Posterior vena cava (tissue), 2 donors: ENCODE data around the gene TACR2. TPM values are rescaled to one million over a fixed set of nuclear protein-coding genes. Genes with fewer than 3 reads are reported as not detected.

Experiments
- DNase-seq: peaks from one replicate; pipeline ENCODE4 v3.0.0-alpha.2; 2020; ENCODE audit warnings: low spot score
- intact Hi-C, 2 donors: fragments of 100-400 bp; cut with DNase I; formaldehyde crosslinking; loops; one replicate each; pipeline versions ENCODE4 v1.14.1 to v1.14.2; 2022 to 2023
- total RNA-seq, 2 donors: library from RNA; stranded (reverse); fragmentation: NEBNext Ultra II Directional; extraction: Animal tissue kit (Norgen Biotek cat#: 25700); gene quantifications; one replicate each; pipeline ENCODE4 v1.2.1, GENCODE V29; 2021
- donor health status: DM: yes; HTN: yes; CAD: no.
- donor health status: DM: yes; HTN: yes; CAD: no.

TACR2 gene
- total RNA-seq, 2 donors from 2014 or later: 0.71 to 3.0 TPM

DNA sequence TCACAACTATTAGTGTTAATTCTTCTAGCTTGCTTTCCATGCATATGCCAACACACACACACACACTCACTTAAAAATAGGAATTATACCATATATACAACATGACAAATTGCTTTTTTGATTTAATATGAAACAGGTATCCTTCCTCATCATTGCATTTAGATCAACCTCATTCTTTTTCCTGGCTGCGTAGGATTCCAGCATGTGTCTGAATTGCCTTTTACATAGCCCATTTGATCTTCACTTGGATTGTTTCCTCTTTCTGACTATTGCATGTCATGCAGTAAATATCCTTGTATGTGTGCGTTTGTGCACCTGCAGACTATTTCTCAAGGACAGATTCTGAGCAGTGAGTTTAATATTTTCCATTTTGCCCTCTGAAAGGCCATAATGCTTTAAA, 28.2 kb downstream of the TACR2 start:
- intact Hi-C loops: loop anchor here in 1 of 2 donors (10.0 kb wide), 1 partner anchor 54 kb away; no protein-coding TSS in a partner anchor
- no peak for DNase-seq

- intact Hi-C loops: loop anchor here in 1 of 2 donors (10.0 kb wide), 1 partner anchor 53 kb away; no protein-coding TSS in a partner anchor
- no peak for DNase-seq
Measured at GRCh38 chr10:69387500-69387899, 29.2 kb downstream of the TACR2 start.

DNA sequence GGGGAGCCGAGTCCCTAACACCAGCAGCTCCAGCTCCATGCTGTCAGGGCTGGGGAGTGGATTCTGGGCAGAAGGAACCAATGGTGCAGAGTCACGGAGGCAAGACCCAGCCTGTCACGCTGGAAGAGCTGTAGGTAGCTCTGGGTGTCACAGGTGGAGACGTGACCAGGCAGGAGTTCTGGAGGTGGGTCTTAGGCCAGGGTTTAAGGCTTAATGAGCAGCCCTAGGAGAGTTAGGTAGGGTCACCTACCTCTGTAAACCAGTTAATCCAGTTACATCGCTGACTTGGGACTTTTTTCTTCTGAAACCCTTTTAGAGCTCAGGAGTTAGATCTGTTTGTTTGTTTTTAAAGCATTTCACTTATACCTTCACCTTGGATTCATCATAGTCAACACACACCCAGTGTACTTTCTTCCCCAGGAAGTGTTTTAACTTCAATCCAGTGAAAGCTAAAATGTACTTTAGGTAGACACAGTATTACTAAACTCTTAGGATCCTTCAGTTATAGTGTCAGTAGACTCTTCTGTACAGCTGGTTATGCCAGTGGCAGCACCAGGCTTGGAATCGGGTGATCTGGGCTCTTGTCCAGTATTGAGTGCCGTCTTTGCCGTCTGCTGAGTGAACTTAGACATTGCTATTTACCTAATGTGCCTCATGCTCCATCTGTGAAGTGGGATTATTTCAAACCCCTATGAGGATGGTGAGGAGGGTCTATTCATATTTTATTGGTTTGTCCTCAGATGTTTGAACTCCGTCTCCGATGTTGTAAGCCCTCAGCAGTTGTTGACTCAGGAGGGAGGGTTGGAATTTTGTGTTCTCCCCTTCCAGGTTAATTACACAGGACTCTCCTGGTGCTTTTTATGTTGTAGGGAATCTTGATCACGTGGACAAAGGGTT, 31.0 kb downstream of the TACR2 start:
- intact Hi-C loops: loop anchor here in 1 of 2 donors (10.0 kb wide), 1 partner anchor 51 kb away; no protein-coding TSS in a partner anchor
- no peak for DNase-seq

GRCh38 chr10:69384320-69384719, 32.4 kb downstream of the TACR2 start:
- intact Hi-C loops: loop anchor here in 1 of 2 donors (10.0 kb wide), 1 partner anchor 50 kb away; no protein-coding TSS in a partner anchor

DNA sequence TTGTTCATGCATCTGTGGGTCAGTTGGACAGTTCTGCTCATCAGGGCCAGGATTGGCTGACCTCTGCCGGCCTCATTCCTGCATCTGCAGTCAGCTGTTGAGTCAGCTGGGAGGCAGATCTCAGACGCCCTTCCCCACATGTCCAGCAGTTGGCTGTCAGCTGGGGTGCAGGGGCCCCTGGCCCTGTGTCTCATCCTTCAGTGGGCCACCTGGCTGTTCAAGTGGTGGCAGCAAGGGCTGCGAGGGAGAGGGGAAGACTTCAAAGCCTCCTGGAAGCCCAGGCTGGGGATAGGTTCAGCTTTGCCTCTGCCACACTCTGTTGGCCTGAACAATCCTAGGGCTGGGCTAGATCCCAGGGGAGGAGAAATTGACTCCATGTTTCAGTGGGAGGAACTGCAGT, 33.2 kb downstream of the TACR2 start:
- intact Hi-C loops: loop anchor here in 1 of 2 donors (10.0 kb wide), 1 partner anchor 49 kb away; no protein-coding TSS in a partner anchor
- peak; percentile 88 for DNase-seq

More at GRCh38 chr10:69384320-69384719, 32.4 kb downstream of the TACR2 start:
- peak; percentile 68 for DNase-seq

- peak; percentile 31 for DNase-seq
- intact Hi-C loops: loop anchor here in 1 of 2 donors (10.0 kb wide), 1 partner anchor 48 kb away; no protein-coding TSS in a partner anchor
Measured at GRCh38 chr10:69382382-69383117, 34.2 kb downstream of the TACR2 start.

- no peak for DNase-seq
Measured at GRCh38 chr10:69379800-69380199, 36.9 kb downstream of the TACR2 start.

DNA sequence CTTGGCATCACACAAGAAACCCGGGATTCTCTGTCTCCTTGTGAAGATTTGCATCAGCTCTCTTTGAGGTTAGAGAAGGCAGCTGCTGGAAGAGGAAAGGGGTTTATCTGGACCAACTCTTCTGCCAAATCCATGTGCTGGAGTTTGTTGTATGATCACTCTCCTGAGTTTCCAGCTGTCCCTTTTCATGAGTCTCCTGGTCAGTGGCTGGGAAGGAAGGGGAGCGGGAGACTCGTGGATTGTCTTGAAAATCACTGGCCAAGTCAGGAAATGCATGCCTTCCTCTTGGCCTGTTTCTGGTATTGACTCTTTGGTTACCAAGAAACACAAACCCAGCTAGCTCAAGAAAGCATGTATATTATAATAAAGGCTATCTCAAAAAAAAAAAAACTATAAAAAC, 38.8 kb downstream of the TACR2 start:
- intact Hi-C loops: no loop called here

More at GRCh38 chr10:69379800-69380199, 36.9 kb downstream of the TACR2 start:
- intact Hi-C loops: loop anchor here in 1 of 2 donors (10.0 kb wide), 1 partner anchor 45 kb away; no protein-coding TSS in a partner anchor

GRCh38 chr10:69377191-69377590, 39.5 kb downstream of the TACR2 start:
- DNase-seq: peak; percentile 36
- intact Hi-C loops: no loop called here

More for the DNA sequence above, 38.8 kb downstream of the TACR2 start:
- DNase-seq: no peak

GRCh38 chr10:69376662-69377061, 40.1 kb downstream of the TACR2 start:
- no peak for DNase-seq
- intact Hi-C loops: no loop called here

DNA sequence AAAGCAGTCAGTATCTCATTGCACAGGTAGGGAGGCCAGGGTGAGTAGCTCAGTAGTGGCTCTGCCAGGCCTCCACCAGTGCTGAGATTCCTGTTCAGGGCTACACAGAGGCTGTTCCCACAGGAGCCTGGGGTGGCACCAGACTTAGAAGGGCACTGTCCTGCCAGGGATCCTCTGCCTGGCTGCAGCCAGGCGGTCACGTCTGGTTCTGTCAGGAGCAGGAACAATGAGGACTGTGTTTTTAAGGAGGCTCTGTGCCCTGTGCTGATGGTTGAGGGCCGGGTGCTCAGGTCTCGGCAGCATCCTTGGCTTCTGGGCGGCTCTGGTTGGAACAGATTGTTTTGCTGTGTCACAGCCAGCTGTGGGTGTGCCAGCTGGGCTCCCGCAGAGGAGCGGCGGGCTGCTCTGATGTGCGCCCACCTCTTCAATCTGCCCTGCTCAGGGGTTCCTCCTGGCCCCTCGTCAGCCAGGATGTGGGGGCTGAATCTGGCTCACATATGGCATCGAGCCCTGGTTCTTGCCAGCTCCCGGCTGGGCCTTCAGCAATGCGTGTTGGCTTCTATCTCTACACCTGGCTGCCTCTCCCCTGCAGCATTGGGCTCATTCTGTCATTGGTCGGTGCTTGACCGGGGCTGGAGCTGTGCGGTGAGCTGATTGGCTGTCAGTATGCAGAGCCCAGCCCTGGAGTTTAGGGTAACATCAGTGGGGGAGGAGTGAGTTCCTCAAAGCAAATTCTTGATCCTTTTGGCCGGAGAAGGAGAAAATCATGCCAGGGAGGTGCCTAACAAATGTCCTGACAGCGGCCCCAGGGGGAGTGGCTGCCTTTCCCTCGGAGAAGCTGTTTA, 41.2 kb downstream of the TACR2 start:
- DNase-seq: no peak
- intact Hi-C loops: no loop called here

DNA sequence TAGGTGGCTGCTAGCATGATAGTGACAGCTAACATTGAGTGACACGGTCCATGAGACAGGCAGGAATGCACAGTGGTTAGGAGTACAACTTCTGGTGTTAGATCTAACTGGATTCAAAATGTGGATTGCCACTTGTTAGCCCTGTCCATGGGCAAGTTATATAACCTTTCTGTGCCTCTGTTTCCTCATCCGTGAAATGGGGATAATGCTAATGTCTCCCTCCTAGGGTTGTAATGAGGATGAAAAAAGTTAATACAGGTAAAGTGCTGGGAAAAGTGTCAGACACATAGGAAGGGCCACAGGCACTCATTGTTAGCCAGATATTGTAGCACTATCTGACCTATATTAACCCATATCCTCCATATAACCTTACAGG, 41.8 kb downstream of the TACR2 start:
- DNase-seq: no peak
- intact Hi-C loops: no loop called here

DNA sequence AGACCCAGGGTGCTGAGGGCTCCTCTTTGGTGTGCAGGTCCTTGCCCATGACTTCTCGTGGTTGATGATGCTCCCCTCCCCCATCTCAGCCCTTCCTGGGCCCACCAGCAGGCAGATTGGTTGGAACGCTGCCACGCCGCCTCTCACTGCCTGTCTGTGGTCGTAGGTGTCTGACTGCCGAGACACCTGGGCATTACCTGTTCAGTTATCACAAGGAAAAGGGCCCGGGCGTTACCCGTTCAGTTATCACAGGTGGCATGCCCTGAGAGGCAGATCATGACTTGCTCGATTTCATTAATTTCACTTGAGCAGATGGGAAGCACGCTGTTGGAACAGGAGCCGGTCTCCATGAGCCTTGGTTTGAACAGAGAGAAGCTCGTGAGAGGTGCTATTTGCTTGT, 42.5 kb downstream of the TACR2 start:
- no peak for DNase-seq

DNA sequence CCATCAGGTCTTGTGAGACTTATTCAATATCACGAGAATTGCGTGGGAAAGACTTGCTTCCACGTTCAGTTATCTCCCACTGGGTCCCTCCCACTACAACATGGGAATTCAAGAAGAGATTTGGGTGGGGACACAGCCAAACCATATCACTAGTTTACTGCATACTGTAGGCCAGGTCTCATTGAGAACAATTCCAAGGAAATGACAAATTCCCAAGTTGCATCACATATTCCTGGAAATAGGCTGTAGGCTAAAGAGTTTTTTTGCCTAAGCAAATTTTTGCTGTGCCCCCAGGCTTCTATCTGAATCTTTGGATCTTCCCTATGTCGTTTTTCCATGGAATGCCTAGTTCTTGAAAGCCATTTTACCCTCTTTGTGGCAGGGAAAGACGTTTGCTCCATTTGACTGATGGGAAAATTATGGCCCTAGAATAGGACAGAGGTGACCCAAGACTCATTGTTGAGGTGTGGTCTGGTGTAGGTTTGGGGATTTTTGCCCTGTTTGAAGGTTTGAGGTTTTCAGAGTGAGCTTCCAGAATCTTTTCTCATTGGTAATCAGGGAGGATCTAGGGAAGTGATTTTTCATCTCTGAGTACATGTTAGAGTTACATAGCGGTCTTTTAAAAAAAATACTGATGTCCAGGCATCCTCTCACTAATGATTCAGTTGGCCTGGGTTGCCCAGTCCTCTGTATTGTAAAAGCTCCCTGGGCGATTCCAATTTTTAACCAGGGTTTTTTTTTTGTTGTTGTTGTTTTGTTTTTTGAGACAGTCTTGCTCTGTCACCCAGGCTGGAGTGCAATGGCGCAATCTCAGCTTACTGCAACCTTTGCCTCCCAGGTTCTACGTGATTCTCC, 44.4 kb downstream of the TACR2 start:
- no peak for DNase-seq
- intact Hi-C loops: no loop called here

More for the DNA sequence above, 42.5 kb downstream of the TACR2 start:
- intact Hi-C loops: no loop called here

DNA sequence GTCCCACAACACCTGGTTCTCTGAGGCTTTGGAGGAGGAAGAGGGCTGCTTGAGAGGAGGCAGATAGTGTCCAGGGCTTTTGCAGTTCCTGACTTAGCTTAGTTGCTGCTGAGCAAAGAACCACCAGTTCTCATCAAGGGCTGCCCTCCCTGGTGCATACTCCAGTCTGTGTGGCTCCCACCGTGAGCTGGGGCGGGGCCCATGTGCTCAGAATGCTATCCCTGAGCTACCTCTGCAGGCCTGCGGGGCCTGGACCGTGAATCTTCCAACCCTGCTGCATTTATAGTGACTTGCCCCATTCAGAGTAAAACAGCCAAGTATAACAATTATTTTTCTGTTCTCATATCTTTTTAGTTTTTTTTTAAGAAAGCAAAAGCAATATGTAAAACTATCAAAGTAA, 49.2 kb downstream of the TACR2 start:
- intact Hi-C loops: loop anchor here in 1 of 2 donors (5.0 to 10.0 kb wide), 2 partner anchors 110 to 223 kb away; no protein-coding TSS in a partner anchor
- DNase-seq: no peak

DNA sequence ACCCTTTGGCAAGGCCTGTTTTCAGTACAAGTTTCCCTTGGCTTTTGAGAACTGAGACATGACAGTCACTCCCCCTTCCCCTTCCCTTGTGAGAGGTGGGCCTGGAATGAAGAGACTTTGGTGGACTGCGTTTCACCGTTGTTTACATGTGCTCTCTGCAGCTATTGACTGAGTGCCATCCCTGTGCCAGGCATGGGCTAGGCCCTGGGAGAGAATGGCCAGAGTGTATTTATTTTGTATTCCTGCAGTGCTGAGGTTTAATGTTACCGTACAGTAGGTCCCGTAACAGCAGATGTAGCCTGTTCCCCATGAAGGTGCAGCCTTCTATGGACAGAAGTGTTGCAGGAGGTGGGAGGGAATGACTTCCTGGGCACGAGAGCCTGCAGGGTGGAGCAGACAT, 50.0 kb downstream of the TACR2 start:
- DNase-seq: no peak
- intact Hi-C loops: loop anchor here in 1 of 2 donors (5.0 to 10.0 kb wide), 2 partner anchors 109 to 222 kb away; no protein-coding TSS in a partner anchor

DNA sequence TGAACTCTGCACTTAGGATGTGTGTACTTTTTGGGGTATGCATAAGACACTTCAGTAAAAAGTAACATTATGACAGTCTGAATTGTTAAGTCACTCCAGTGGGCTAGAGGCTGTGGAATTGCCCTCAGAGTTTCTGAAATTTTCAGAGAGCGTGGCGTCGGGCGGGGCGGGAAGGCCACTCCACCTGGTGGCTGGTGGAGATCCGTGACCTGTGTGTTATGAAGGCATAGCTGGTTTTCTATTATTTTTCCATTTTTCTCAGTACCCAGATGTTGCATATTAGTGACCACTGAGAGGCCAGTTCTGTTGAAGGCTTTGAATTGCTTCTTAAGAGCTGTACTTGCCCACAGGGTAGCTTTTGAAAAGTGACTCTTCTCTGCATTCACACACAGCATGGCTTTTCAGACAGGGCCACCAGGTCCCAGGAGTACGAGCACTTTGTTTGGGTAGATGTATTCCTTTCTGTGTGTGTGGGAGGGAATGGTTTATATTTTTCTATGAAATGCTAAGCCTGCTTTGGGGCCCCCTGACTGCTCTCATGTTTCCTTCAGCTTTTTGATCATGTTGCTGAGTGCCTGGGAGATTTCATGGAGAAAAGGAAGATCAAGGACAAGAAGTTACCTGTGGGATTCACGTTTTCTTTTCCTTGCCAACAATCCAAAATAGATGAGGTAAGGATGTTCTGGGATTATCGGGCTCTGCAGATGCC, 52.3 kb downstream of the TACR2 start:
- intact Hi-C loops: loop anchor here in 1 of 2 donors (10.0 kb wide), 1 partner anchor 220 kb away; no protein-coding TSS in a partner anchor
- DNase-seq: no peak
